Amniotic epithelial cell (primary cell): ENCODE results near the gene SPRTN.
"Not testable (repeated sequence)": the region's sequence is repeated elsewhere in the genome, so short reads cannot be mapped to it uniquely, and the experiment has no call there.

Experiments
- DNase-seq: peaks from one replicate; pipeline ENCODE4 v3.0.0-alpha.2; 2010; ENCODE audit warnings: low read depth

SPRTN gene

DNA sequence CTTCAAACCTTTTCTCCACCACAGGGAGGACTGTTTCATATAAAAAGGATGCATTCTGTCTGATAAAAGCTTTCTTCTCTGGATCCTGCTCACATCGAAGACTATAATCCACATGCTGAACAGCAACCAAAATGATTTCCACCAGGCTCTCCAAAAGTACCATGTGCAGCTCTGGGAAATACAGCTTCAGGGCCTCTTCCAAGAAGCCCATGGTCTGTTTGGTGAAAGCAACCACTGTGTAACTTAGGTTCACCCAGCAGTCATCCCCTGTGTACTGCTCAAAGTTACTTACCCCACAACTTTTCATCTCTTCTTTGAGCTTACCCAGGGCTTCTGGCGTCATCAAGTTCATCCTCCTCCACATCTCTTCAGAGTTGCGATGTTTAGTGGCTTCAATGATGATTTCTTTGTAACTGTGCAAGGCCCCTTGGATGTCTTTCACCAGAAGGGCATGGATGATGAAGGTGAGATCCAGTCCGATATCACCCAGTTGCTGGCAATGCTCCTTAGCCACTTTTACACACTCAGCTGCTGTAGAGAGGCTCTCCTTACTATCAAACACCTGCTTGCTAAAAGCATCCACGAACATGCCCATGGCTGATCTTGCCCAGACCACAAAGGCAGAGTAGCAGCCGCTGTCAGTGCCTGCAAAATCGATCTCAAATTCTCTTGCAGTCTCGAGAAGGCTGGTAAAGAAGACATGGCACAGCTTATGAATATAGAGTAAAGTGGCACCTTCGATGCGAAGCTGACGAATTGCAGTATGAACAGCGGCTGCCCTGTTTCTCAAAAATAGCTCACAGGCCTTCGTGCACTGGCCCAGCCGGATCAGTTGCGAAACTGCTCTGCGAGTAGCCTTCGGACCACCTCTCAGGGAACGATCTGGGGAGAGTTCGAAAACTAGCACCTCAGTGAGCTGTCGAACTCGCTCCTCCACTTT, 2.2 kb upstream of the SPRTN start:
- peak; percentile 30 for DNase-seq

DNA sequence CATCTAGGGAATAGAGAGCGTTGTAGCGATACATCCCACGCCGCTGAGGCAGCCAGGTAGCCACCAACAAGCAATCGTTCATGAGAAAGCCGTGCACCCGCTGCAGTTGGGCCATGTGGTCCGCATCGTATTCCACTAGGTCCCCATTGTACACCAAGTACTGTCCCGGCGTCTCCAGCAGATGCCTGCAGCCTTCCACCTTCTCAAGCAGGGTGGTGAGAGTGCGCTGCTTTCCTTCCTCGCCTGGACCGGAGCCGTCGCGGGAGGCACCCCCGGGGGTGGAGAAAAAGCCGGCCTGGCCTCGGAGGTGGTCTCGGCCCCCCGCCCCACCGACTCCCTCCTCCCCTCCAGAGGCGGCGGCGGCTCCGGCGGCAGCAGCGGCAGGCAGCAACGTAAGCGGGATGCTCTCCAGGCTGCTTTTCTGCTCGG, 1.0 kb upstream of the SPRTN start:
- no peak for DNase-seq

DNA sequence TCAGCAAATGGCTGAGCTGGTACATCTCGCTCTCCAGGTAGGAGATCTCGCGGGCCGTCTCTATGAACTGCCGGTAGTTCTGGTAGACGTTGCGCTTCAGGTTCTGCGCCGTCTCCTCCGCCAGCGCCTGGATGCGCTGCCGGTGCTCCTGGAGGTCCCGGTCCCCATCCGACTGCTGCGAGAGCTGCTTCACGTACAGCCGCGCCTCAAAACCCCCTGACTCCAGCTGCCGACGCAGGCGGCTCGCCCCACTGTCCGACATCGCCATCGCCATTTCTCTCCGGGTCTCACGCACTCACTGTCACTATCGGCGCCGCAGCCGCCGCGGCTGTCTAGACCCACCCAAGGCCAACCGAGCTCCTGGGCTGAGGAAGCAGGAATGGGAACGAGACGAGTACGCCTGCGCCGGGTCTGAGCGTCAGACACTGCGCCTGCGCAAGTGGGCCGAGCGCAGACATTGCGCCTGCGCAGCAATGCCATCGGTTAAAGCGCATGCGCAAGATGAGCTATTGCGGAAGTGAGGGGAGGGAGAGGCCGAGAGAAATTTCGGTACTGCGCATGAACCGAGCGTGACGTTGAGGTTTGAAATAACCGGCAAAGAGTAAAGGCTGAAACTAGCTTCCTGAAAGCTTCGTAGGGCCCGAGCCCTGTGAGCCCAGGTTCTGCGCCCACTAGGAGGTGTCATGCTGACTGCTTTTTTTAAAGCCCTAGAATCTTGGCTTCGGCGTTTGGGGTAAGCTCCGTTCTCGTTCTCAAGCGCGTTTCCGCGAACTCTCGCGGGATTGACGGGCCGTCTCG, 422 bp upstream of the SPRTN start, which contains the start of gene EXOC8:
TSS of gene EXOC8 (minus strand) at position 381 of the 798 bp plus-strand sequence. CDS start at position 274, 107 bp downstream.
- peak; percentile 92 for DNase-seq

GRCh38 chr1:231340328-231341013, 2.4 kb downstream of the SPRTN start:
- DNase-seq: no peak

GRCh38 chr1:231347961-231348360, 9.9 kb downstream of the SPRTN start:
- no peak for DNase-seq

GRCh38 chr1:231348442-231348841, 10.3 kb downstream of the SPRTN start:
- DNase-seq: no peak

GRCh38 chr1:231348856-231349255, 10.8 kb downstream of the SPRTN start:
- DNase-seq: not testable (repeated sequence)

GRCh38 chr1:231351816-231352215, 13.7 kb downstream of the SPRTN start:
- DNase-seq: no peak

DNA sequence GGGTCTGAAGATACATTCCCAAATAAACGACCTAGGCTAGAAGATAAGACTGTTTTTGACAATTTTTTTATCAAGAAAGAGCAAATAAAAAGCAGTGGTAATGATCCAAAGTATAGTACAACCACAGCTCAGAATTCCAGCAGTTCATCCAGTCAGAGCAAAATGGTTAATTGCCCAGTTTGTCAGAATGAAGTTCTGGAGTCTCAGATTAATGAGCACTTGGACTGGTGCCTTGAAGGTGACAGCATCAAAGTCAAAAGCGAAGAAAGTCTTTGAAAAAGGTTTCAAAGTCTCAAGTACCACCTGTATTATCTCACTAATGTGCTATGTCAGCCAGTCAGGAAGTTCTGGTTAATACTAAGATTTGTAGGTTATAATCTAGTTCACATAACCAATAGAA, 15.0 kb downstream of the SPRTN start:
- DNase-seq: no peak

- peak; percentile 67 for DNase-seq
Measured at GRCh38 chr1:231354330-231355020, 16.4 kb downstream of the SPRTN start.

DNA sequence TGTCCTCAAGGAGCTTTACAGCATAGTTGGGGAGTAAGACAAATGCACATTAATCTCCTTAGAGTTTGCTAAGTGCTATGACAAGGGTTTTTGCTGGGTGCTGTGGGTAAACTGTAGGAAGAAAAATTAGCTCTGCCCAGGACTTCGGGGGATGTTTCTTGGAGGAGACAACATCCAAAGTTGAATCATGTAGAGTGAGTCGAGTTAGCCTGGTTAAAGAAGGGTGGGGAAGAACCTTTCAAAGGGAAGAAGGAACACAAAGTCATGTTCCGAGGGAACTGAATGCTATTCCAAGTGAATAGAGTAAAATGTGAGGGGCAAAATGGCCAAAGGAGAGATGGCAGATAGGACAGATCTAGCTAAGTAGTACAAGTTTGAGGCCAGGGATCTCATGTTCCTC, 17.1 kb downstream of the SPRTN start:
- peak; percentile 77 for DNase-seq

DNA sequence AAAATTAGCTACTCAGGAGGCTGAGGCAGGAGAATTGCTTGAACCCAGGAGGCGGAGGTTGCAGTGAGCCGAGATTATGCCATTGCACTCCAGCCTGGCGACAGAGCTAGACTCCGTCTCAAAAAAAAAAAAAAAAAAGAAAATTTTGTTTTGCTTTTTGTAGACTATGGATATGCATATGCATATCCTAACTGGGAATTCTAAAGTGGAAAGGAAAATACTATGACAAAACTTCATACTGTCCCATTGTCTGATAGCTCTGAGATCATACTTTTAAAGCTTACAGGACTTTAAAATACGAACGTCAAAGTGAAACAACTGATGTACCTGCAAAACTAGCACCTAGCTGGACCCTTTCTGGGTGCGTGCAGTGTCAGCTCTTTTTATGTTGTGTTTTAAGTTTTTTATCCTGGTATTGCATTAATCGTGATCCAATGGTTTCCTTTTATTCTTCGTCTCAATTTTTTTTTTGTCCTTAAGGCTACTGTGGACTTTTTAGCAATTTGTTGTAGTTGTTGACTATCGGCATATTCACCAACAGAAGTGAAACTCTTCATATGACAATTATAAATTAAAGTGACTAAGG, 19.2 kb downstream of the SPRTN start:
- DNase-seq: no peak

- DNase-seq: peak; percentile 78
Measured at GRCh38 chr1:231357831-231358354, 19.8 kb downstream of the SPRTN start.

DNA sequence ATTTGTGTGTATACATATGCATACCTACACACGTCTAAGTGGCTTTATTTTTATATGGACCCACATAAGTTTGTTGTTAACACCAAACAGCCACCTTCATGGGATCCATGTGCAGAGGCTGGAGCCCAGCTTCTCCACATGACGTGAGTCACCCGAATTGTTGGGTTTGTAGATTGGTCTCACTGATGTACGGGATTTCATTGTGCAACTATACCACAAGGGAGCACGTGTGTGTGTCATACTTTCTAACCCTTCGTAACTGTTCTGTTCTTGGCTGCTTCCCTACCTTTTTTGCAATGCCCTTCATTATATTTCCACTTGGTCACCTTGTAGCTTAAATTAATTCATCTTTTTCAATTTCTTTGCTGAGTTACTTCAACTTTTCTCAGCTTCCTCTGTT, 21.0 kb downstream of the SPRTN start:
- peak; percentile 98 for DNase-seq

DNA sequence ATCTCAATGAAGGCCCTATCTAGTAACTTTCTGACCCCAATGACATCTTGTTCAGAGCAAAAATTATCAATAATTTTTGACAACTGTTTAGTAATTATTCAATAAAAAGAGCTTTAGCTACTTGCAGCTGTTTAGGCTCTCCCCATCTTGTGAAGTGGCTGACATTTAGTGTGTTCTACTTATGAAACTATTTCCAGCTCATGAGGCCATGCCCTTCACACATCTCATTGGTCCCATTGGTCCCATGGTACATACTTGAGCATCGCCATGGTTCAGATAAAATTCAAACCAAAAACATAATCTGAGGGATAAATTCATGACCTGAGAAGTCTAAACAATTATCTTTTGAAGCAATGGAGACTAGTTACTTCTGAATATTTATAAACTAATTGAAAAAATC, 24.2 kb downstream of the SPRTN start:
- DNase-seq: no peak

GRCh38 chr1:231363624-231364023, 25.5 kb downstream of the SPRTN start:
- no peak for DNase-seq

DNA sequence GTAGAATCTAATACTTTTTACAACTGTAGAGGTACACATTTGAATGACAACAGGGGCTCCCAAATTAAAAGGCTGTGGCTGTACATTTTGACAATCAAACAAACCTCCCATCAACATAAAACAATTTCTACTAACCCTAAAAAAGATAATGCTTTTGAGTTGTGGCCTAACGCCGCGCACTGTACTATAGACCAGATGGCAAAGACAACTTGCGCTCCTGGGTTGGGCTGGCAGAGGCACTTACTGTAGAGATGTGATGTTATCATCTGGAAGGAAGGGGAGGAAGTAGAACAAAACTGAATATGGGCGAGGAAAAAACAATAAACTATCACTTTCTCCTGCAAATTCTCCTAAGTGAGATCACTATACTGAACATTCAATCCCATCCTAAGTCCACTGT, 26.1 kb downstream of the SPRTN start:
- DNase-seq: no peak

DNA sequence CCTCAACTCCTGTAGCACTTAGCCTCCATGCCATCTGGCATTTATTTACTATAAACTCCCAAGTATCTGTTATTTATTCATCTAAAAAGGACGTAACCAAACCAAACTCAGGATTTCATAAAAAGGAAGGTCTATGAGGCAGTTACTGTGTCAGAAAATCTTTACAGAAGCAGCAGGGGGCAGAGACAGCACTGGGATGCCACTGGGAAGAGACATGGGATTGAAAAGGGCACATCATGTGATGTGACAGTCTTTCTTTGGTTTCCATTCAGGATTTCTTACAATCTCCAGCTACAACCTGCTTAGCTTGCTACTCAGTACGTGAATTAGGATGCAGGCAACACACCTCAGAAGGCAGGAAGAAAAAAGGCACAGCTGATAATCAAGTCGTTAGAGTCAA, 31.2 kb downstream of the SPRTN start:
- no peak for DNase-seq

- DNase-seq: no peak
Measured at GRCh38 chr1:231372501-231372900, 34.4 kb downstream of the SPRTN start.

GRCh38 chr1:231374394-231374793, 36.3 kb downstream of the SPRTN start:
- no peak for DNase-seq

- peak; percentile 39 for DNase-seq
Measured at GRCh38 chr1:231376101-231376500, 38.0 kb downstream of the SPRTN start.
